NOMO-1 treated with dmso at 0.1 percent for 144 hours (cell line): ENCODE measurements around the gene SELENOF.
A peak's percentile ranks its signal among the peaks of the same experiment; 100 is the strongest.
"Not testable (repeated sequence)": the region's sequence is repeated elsewhere in the genome, so short reads cannot be mapped to it uniquely, and the experiment has no call there.

ENCODE experiments used
- DNase-seq: peaks from one replicate; lab custom pipeline; 2025; ENCODE audit not compliant: unreplicated experiment; lab: John Stamatoyannopoulos, UW

SELENOF gene

GRCh38 chr1:86922445-86922844 is 8.5 kb upstream of the SELENOF start:
- no peak for DNase-seq

GRCh38 chr1:86916752-86917151 is 2.8 kb upstream of the SELENOF start:
- no peak for DNase-seq

- DNase-seq, result no peak
Observed at GRCh38 chr1:86915737-86916235, 1.9 kb upstream of the SELENOF start.

GRCh38 chr1:86914998-86915736 is 1.2 kb upstream of the SELENOF start:
- DNase-seq, result peak; percentile 19

- no peak for DNase-seq
Observed at GRCh38 chr1:86914601-86914997, 673 bp upstream of the SELENOF start, which contains the start of gene HS2ST1. Gene HS2ST1, plus strand, starts transcription at chr1:86914635.

GRCh38 chr1:86913399-86913895 is 479 bp downstream of the SELENOF start:
- DNase-seq, result peak; percentile 26

- no peak for DNase-seq
Observed at GRCh38 chr1:86912281-86912900, 1.5 kb downstream of the SELENOF start.

- DNase-seq, result no peak
Observed at GRCh38 chr1:86906419-86906818, 7.5 kb downstream of the SELENOF start.

GRCh38 chr1:86905875-86906274 is 8.1 kb downstream of the SELENOF start:
- DNase-seq, result no peak

- not testable (repeated sequence) for DNase-seq
Observed at GRCh38 chr1:86899401-86899800, 14.5 kb downstream of the SELENOF start.

- DNase-seq, result no peak
Observed at GRCh38 chr1:86888327-86888726, 25.6 kb downstream of the SELENOF start.

- DNase-seq, result no peak
Observed at GRCh38 chr1:86887479-86888162, 26.3 kb downstream of the SELENOF start.

GRCh38 chr1:86875722-86876121 is 38.2 kb downstream of the SELENOF start:
- DNase-seq, result no peak

GRCh38 chr1:86872086-86872485 is 41.8 kb downstream of the SELENOF start:
- DNase-seq, result no peak

GRCh38 chr1:86871001-86871400 is 42.9 kb downstream of the SELENOF start:
- no peak for DNase-seq

- DNase-seq, result no peak
Observed at GRCh38 chr1:86868477-86868876, 45.4 kb downstream of the SELENOF start.

- not testable (repeated sequence) for DNase-seq
Observed at GRCh38 chr1:86867278-86867677, 46.6 kb downstream of the SELENOF start.

- DNase-seq, result no peak
Observed at GRCh38 chr1:86866665-86867064, 47.3 kb downstream of the SELENOF start.

- no peak for DNase-seq
Observed at GRCh38 chr1:86865973-86866637, 47.8 kb downstream of the SELENOF start.

GRCh38 chr1:86862920-86863319 is 51.0 kb downstream of the SELENOF start:
- DNase-seq, result no peak

- no peak for DNase-seq
Observed at GRCh38 chr1:86861424-86861823, 52.5 kb downstream of the SELENOF start.
